ENCODE data around the gene CYP4B1. TPM values are rescaled to one million over a fixed set of nuclear protein-coding genes. Genes with fewer than 3 reads are reported as not detected.
"Not testable (repeated sequence)": the region's sequence is repeated elsewhere in the genome, so short reads cannot be mapped to it uniquely, and the experiment has no call there.

The CYP4B1 gene
- total RNA-seq, 2 experiments from 2014 or later, result not detected

DNA sequence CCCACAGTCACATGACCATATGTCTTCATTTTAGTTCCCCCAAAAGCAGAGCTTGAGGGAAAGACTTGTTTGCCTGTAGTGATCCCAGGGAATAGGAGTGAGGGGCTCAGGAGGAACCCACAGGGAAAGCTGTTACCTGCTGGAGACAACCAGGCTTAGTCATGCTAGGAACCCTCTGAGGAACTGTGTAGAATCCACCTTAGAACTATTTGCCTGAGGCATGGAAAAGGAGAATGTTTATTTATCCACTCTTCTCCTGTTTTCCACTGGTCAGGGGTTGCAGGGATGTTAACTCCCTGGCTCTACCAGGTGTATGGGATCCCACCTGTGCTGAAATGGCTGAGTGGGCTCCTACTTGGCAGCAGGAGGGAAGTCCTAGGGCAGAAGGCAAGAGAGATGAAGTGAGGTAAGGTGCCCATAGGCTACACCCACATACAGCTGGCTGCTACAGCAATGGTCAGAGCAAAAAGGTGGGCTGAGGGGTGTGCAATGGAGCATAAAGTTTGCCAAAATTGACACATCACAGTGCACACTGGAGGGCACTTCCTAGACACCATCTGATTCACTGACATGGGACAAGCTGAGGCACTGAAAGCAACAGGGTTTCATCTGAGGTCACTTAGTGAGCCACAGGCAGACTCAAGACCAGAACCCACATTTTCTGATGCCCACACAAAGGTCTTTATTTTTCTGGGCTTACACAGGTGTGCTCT, 29.7 kb upstream of the CYP4B1 start:
- Mint-ChIP-seq H3K27ac (no peak overlapping the region), H3K9me3 (peaks cover 33% of the 10 kb centered on the region), H3K27me3 (peaks cover 4% of the 10 kb centered on the region), H3K4me3 (no peak overlapping the region), H3K4me1 (peaks cover 3% of the 10 kb centered on the region), H3K36me3 (ENCODE audit: low read depth) (no peaks in the 10 kb centered on the region)
- ChIA-PET CTCF (no interaction called here), POLR2A (no interaction called here)
- DNase-seq, result no peak

DNA sequence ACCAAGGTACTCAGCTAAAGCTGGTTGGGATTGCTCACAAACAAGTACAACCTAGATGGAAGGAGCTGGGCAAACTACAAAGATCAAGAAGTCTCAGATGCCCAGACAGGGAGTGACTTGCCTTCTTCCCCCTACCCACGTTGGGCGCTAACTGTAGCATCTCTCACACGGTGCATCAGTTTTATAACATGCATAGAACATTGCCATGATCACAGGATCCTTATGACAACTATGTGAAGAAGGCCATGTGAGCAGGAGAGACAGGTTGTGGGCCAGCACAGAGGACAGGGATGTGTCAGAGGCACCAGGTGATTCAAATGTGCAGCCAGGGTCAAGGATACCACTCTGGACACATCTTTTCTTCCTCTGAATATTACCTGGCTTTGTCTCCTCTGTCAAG, 28.3 kb upstream of the CYP4B1 start:
- H3K27ac Mint-ChIP-seq, result no peak overlapping the region
- H3K9me3 Mint-ChIP-seq, result peaks cover 37% of the 10 kb centered on the region

DNA sequence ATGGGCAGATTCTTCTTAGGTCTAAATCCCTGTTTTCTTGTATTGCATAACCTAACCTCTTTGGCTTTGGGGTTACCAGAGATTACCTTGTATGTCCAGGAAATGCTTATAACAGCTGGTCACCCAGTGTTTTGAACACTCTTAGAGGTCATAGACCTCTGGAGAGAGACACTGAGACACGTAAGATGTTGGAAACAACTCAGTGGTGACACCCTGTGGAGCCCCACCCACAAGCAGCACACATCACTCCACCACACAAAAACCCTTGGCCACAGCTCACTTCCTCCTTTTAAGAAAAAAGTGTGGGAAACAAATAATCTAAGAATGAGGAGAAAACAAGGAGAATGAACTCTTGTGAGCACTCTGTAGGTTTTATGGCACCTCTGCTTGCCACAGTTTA, 26.3 kb upstream of the CYP4B1 start:
- H3K27ac Mint-ChIP-seq, result no peak overlapping the region
- POLR2A ChIA-PET, result interaction anchor here (1.4 kb wide), 1 partner anchor 9 kb away, joined by 3 read pairs; no protein-coding TSS in a partner anchor
- CTCF ChIA-PET, result no interaction called here

More for the DNA sequence above, 28.3 kb upstream of the CYP4B1 start:
- ChIA-PET CTCF (no interaction called here), POLR2A (no interaction called here)
- peaks cover 3% of the 10 kb centered on the region for H3K4me1 Mint-ChIP-seq
- H3K27me3 Mint-ChIP-seq, result peaks cover 4% of the 10 kb centered on the region
- DNase-seq, result no peak
- no peak overlapping the region for H3K4me3 Mint-ChIP-seq
- no peaks in the 10 kb centered on the region for H3K36me3 Mint-ChIP-seq (ENCODE audit: low read depth)

DNA sequence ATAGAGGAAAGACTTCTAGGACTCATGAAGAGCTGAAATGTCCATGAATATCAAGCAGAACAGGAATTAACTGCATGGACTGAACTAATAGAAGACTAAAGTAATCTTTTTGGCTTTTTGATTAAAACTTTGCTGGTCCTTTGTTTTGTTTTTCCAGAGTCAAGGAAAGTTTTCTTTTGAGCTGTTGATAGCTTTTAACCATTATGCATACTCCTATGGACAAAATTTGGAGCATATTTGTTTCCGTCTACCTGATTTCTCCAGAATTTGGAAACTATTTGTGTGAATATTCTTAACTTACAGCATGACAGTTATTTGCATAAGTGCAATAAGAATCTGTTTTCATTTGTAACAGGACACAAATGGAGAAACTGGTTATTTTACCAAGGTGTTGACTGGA, 24.5 kb upstream of the CYP4B1 start:
- H3K27ac Mint-ChIP-seq, result no peak overlapping the region

More for the DNA sequence above, 26.3 kb upstream of the CYP4B1 start:
- peaks cover 37% of the 10 kb centered on the region for H3K9me3 Mint-ChIP-seq
- H3K4me1 Mint-ChIP-seq, result peaks cover 3% of the 10 kb centered on the region
- no peak for DNase-seq
- no peaks in the 10 kb centered on the region for H3K36me3 Mint-ChIP-seq (ENCODE audit: low read depth)
- no peak overlapping the region for H3K4me3 Mint-ChIP-seq
- H3K27me3 Mint-ChIP-seq, result peaks cover 2% of the 10 kb centered on the region

DNA sequence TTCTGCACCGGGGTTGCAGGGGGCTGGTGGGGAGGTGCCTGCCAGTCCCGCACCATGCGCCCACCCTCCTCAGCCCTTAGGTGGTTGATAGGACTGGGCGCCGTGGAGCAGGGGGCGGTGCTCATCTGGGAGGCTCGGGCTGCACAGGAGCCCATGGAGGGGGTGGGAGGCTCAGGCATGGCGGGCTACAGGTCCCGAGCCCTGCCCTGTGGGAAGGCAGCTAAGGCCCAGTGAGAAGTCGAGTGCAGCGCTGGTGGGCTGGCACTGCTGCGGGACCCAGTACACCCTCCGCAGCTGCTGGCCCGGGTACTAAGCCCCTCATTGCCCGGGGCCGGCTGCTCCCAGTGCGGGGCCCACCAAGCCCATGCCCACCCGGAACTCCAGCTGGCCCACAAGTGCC, 20.4 kb upstream of the CYP4B1 start:
- CTCF ChIA-PET; POLR2A ChIA-PET; H3K36me3 Mint-ChIP-seq (ENCODE audit: low read depth); DNase-seq; H3K9me3 Mint-ChIP-seq; H3K27ac Mint-ChIP-seq; H3K4me1 Mint-ChIP-seq; H3K4me3 Mint-ChIP-seq: not testable (repeated sequence)
- peaks cover 10% of the 10 kb centered on the region for H3K27me3 Mint-ChIP-seq

More for the DNA sequence above, 24.5 kb upstream of the CYP4B1 start:
- CTCF ChIA-PET, result no interaction called here
- DNase-seq, result no peak
- Mint-ChIP-seq H3K4me3 (no peak overlapping the region), H3K36me3 (ENCODE audit: low read depth) (no peaks in the 10 kb centered on the region), H3K9me3 (peaks cover 28% of the 10 kb centered on the region), H3K27me3 (no peaks in the 10 kb centered on the region), H3K4me1 (peaks cover 3% of the 10 kb centered on the region)
- POLR2A ChIA-PET, result no interaction called here

DNA sequence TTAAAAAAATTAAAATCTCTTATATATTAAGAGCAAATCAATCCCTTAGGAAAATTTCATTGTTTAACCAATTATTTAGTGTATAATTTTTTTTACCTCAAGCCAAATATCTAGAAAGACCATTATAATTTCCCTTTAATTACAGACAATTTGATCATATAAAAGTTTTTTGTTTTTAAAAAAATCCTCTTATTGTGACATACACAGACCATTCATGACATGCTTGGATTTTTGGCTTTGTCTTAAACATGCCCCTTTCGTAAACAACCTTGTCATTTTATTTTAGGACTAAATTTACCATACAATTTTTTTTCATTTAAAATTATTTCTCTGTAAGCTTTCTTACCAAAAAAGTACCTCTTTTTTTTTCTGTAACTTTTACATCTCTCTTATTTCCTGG, 14.2 kb upstream of the CYP4B1 start:
- peaks cover 23% of the 10 kb centered on the region for H3K27me3 Mint-ChIP-seq
- no peak for DNase-seq
- peaks cover 6% of the 10 kb centered on the region for H3K4me1 Mint-ChIP-seq
- CTCF ChIA-PET, result no interaction called here
- POLR2A ChIA-PET, result no interaction called here
- H3K27ac Mint-ChIP-seq, result no peak overlapping the region
- no peak overlapping the region for H3K4me3 Mint-ChIP-seq
- no peaks in the 10 kb centered on the region for H3K36me3 Mint-ChIP-seq (ENCODE audit: low read depth)
- H3K9me3 Mint-ChIP-seq, result peaks cover 9% of the 10 kb centered on the region

DNA sequence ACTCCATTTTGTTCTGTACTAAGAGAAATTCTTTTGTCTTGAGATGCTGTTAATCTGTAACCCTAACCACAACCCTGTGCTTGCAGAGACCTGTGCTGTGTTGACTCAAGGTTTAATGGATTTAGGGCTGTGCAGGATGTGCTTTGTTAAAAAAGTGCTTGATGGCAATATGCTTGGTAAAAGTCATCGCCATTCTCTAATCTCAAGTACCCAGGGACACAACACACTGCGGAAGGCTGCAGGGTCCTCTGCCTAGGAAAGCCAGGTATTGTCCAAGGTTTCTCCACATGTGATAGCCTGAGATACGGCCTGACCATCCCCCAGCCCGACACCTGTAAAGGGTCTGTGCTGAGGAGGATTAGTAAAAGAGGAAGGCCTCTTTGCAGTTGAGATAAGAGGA, 10.2 kb upstream of the CYP4B1 start:
- H3K9me3 Mint-ChIP-seq; H3K4me1 Mint-ChIP-seq; H3K36me3 Mint-ChIP-seq (ENCODE audit: low read depth); DNase-seq; CTCF ChIA-PET; POLR2A ChIA-PET; H3K4me3 Mint-ChIP-seq; H3K27ac Mint-ChIP-seq: not testable (repeated sequence)
- peaks cover 23% of the 10 kb centered on the region for H3K27me3 Mint-ChIP-seq

DNA sequence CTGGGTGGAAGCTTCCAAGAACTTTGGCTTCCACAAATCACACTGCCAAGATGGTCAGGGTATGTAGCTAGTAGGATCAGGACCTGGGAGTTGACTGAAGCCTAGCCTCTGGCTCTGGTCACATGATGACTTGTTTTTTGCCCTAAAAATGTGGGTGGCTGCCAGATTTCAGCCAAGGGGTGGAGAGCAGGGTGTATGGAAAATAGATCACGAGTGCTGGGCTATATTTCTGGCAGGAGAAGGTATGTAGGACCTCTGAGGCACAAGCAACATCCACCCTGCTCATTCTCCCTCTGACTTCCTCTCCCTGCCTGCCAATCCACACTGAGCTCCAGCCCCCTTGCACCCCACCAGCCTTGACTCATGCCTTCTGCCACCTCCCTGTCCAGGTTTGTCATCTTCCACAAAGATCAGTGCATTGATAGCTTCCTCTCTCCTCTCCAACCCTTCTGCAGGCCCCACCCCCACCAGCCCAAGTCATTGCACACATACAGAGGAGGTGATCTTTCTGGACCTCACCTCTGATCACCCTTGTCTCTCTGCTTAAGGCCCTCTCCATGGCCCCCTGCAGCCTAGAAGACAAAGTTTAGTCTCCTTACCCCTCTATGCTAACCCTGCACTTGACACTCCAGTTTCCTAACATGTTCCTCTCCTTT, 8.3 kb upstream of the CYP4B1 start:
- Mint-ChIP-seq H3K27me3 (peaks cover 29% of the 10 kb centered on the region), H3K9me3 (no peaks in the 10 kb centered on the region), H3K27ac (no peak overlapping the region), H3K4me1 (no peaks in the 10 kb centered on the region), H3K36me3 (ENCODE audit: low read depth) (no peaks in the 10 kb centered on the region), H3K4me3 (no peak overlapping the region)
- CTCF ChIA-PET, result no interaction called here
- no peak for DNase-seq
- POLR2A ChIA-PET, result interaction anchor here (0.7 kb wide), 1 partner anchor 25 kb away, joined by 3 read pairs; no protein-coding TSS in a partner anchor

DNA sequence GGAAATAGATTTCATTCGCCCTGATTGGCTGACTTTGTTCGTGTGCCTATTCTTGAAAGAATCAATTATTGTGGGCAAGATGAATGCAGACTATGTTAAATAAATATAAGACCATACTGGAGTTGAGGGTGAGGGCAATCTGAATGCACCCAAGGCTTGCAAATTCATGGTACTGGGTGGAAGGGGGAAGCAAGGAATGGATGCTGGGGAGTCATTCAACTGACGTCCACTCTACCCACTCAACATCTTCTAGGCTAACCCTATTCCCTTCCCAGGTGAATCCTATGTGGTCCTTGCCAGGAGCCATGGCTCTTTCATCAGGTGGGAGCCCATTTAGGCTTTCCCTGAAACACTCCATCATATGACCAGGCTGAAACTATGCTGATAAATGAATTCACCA, 5.7 kb upstream of the CYP4B1 start:
- CTCF ChIA-PET, result interaction anchor here (0.6 kb wide), 1 partner anchor 1925 kb away, joined by 3 read pairs; no protein-coding TSS in a partner anchor
- Mint-ChIP-seq H3K4me3 (no peak overlapping the region), H3K4me1 (no peaks in the 10 kb centered on the region), H3K27ac (no peak overlapping the region), H3K9me3 (no peaks in the 10 kb centered on the region), H3K27me3 (peaks cover 35% of the 10 kb centered on the region), H3K36me3 (ENCODE audit: low read depth) (no peaks in the 10 kb centered on the region)
- POLR2A ChIA-PET, result no interaction called here
- no peak for DNase-seq

DNA sequence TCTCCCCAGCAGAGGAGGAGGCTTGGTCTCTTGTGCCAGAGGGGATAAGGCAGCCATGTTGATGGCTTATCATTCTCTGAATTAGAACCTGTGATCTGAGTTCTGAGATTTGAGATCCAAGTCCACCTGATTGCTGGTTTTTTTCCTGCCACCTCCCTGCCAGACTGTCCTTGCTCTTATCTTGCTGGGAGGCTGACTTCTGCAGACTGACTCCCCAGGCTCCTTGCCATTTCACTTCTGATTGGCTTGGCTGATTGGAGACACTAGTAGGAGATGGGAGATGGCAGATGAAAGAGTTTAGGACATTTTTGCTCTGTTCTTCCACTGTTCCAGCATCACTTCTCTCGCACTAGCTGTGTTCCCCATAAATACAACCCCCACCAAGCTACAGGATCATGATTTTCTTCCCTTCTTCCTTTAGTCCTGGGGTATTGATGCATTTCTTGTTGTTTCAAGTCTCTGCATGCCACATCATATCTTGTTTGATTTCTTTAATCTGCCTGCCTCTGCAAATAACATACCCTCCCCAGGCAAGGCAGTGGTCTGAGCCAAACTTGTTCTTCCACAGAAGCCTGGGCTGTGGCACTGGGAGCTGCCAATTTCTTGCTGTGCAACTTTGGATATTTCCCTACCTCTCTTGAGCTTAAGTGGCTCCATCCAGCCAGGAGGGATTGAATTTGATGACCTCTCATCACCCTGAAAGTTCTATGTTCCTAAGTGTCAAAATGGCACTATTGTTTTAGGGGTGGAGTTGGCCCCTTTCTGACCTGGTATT, 963 bp upstream of the CYP4B1 start:
- no peaks in the 10 kb centered on the region for H3K9me3 Mint-ChIP-seq
- H3K4me1 Mint-ChIP-seq, result no peaks in the 10 kb centered on the region
- H3K27ac Mint-ChIP-seq, result no peak overlapping the region
- ChIA-PET CTCF (interaction anchor here (0.5 kb wide), 1 partner anchor 12 kb away, joined by 6 read pairs; no protein-coding TSS in a partner anchor), POLR2A (no interaction called here)
- no peaks in the 10 kb centered on the region for H3K36me3 Mint-ChIP-seq (ENCODE audit: low read depth)
- H3K4me3 Mint-ChIP-seq, result no peak overlapping the region
- peaks cover 15% of the 10 kb centered on the region for H3K27me3 Mint-ChIP-seq
- DNase-seq, result no peak

DNA sequence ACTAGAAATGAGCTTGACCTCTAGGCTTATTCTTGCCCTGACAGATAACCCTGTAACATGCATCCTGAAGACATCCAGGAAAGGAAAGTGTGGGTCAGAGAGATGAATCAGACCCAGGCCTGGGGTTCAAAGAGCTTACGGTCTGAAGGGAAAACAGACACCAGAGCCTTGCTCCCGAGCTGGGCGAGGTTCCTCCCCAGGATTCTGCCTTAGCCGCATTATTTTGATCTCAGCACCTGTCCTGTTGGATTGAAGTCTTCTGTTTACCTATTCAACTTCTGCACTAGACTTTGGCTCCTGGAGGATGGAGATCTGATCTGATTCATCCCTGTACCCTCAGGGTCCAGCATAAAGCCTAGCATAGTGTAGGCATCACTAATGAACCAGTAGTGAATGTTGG, 1.9 kb downstream of the CYP4B1 start:
- Mint-ChIP-seq H3K4me1 (no peaks in the 10 kb centered on the region), H3K27ac (no peak overlapping the region), H3K27me3 (peaks cover 9% of the 10 kb centered on the region), H3K4me3 (no peak overlapping the region), H3K9me3 (no peaks in the 10 kb centered on the region), H3K36me3 (ENCODE audit: low read depth) (no peaks in the 10 kb centered on the region)
- DNase-seq, result no peak
- CTCF ChIA-PET, result no interaction called here
- POLR2A ChIA-PET, result no interaction called here

DNA sequence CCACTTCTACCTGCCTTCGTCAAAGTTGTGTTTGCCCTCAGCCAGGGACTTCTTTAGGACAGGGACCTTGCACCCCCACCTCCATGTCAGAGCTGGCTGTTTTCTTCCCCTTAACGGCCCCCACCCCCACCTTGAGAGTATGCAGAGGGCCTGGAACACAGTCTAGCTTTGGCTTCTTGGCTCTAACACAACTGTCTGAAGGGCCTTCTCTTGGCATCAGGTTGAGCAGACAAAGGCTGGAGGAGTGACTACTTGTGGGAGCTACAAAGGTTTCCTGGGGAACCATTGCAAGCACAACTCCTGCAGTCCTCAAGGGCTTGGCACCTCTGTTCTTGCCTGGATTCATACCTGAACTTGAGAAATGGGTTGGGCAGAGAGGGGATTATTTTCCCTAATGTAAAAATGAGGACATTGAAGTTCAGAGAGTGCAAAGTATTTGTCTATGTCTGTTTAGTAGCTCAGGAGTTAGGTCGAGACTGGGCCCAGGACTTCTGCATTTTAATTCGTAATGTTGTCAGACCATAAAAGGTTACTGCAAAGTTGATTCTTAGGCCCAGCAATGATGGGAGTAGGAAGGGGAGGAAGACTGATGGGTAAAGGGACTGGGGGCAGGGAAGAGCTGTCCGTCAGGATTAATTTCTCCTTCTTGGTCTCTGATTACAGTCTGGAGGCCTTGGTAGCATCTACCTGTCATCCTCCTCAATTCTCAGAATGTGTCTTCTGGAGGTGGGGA, 2.6 kb downstream of the CYP4B1 start:
- H3K9me3 Mint-ChIP-seq, result no peaks in the 10 kb centered on the region

DNA sequence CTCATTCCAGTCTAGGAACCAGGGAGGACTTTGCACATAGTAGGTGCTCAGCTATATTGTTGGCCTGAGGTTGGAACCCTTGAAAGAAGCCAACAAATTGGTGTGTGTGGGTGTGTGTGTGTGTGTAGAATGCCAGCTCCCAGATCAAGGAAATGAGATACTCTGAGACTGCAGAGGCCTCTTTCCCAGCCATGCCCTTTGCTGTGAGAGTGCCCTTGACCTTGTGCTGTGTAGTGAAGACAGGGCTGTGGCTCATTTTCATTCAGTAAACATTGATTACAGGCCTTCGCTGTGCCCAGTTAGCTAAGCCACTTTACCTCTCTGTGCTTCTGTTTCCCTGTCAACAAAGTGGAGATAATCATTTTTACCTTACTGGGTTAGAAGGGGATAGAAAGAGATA, 3.2 kb downstream of the CYP4B1 start:
- H3K27me3 Mint-ChIP-seq, result peaks cover 5% of the 10 kb centered on the region
- ChIA-PET POLR2A (no interaction called here), CTCF (no interaction called here)
- H3K27ac Mint-ChIP-seq, result no peak overlapping the region
- H3K4me3 Mint-ChIP-seq, result no peak overlapping the region
- H3K9me3 Mint-ChIP-seq, result no peaks in the 10 kb centered on the region
- H3K4me1 Mint-ChIP-seq, result no peaks in the 10 kb centered on the region
- no peaks in the 10 kb centered on the region for H3K36me3 Mint-ChIP-seq (ENCODE audit: low read depth)
- no peak for DNase-seq

More for the DNA sequence above, 2.6 kb downstream of the CYP4B1 start:
- H3K36me3 Mint-ChIP-seq (ENCODE audit: low read depth), result no peaks in the 10 kb centered on the region
- no peak overlapping the region for H3K4me3 Mint-ChIP-seq
- ChIA-PET POLR2A (no interaction called here), CTCF (no interaction called here)
- no peaks in the 10 kb centered on the region for H3K4me1 Mint-ChIP-seq
- no peak overlapping the region for H3K27ac Mint-ChIP-seq
- DNase-seq, result no peak
- H3K27me3 Mint-ChIP-seq, result peaks cover 7% of the 10 kb centered on the region
